HFF-Myc (cell line): ENCODE measurements around the gene UCKL1.

Experiments
- DNase-seq: peaks from one replicate; pipeline ENCODE4 v3.0.0-alpha.2; 2011; ENCODE audit warnings: low read depth; ENCODE audit errors: extremely low read depth
- H3K4me3 ChIP-seq: replicated peaks from 2 replicates; pipeline ENCODE4 v1.5.1; 2011; ENCODE audit warnings: low read depth, mild to moderate bottlenecking, control low read depth, low read length
- CTCF ChIP-seq: IDR thresholded peaks from 2 replicates; pipeline ENCODE4 v1.5.1; 2012; ENCODE audit warnings: mild to moderate bottlenecking, low read depth, low read length, control low read depth; ENCODE audit errors: missing control alignments

The UCKL1 gene

GRCh38 chr20:63966944-63967322 is 10.7 kb upstream of the UCKL1 start:
- DNase-seq: no peak
- no peak for TF ChIP-seq CTCF
- no peak overlapping the region for H3K4me3 ChIP-seq

- no peak overlapping the region for H3K4me3 ChIP-seq
- DNase-seq: no peak
- no peak for TF ChIP-seq CTCF
These were observed 10.1 kb upstream of the UCKL1 start for GRCh38 chr20:63966172-63966943.

GRCh38 chr20:63964412-63964811 is 8.2 kb upstream of the UCKL1 start:
- DNase-seq: no peak
- no peak for TF ChIP-seq CTCF
- H3K4me3 ChIP-seq: no peak overlapping the region

- no peak overlapping the region for H3K4me3 ChIP-seq
- DNase-seq: no peak
- TF ChIP-seq CTCF: no peak
These were observed 7.6 kb upstream of the UCKL1 start for GRCh38 chr20:63963784-63964301.

GRCh38 chr20:63963348-63963741 is 7.1 kb upstream of the UCKL1 start:
- H3K4me3 ChIP-seq: no peak overlapping the region
- no peak for DNase-seq
- TF ChIP-seq CTCF: no peak

- TF ChIP-seq CTCF: no peak
- no peak for DNase-seq
- no peak overlapping the region for H3K4me3 ChIP-seq
These were observed 6.5 kb upstream of the UCKL1 start for GRCh38 chr20:63962426-63963347.
